Naive thymus-derived CD4-positive, alpha-beta T cell (primary cell): ENCODE results near the gene LAPTM5. TPM values are rescaled to one million over a fixed set of nuclear protein-coding genes. Genes with fewer than 3 reads are reported as not detected.

Source experiments
- ATAC-seq: fragments of 150-1000 bp; cut with Tn5 transposase; 2 replicates; pipeline ENCODE4 v1.10.0; 2021; ENCODE audit warnings: mild to moderate bottlenecking, moderate library complexity
- CTCF ChIA-PET: fragments of 350-600 bp; sonication (Branson Sonifier 250); formaldehyde crosslinking; loops from one replicate; lab custom pipeline; 2021; ENCODE audit warnings: antibody characterized with exemption; lab: Charles Lee
- POLR2A ChIA-PET: fragments of 350-600 bp; sonication (Branson Sonifier 250); formaldehyde crosslinking; loops from one replicate; lab custom pipeline; 2021; ENCODE audit warnings: antibody characterized with exemption, inconsistent platforms; lab: Charles Lee
- DNase-seq, 9 donors: peaks; one replicate each; pipeline versions ENCODE4 v3.0.0 to v3.0.0-alpha.2; 2020 to 2022; ENCODE audit warnings: mixed read lengths in 1 of 9
- H3K27ac ChIP-seq: one replicate; pipeline ENCODE4 v1.7.0; 2013; ENCODE audit warnings: mild to moderate bottlenecking, low read depth, low read length, moderate library complexity
- H3K27me3 ChIP-seq, 2 donors: one replicate each; pipeline ENCODE4 v1.7.0; 2013; ENCODE audit warnings: low read length in 2 of 2, mild to moderate bottlenecking in 2 of 2, moderate library complexity in 2 of 2; ENCODE audit not compliant: control insufficient read depth in 2 of 2, insufficient read depth in 2 of 2
- H3K36me3 ChIP-seq, 3 experiments: 1 replicate in 2 of 3; 2 replicates in 1 of 3; pipeline ENCODE4 v1.7.0; 2013; ENCODE audit warnings: low read length in 3 of 3, mild to moderate bottlenecking in 3 of 3, moderate library complexity in 1 of 3; ENCODE audit not compliant: insufficient read depth in 3 of 3, control insufficient read depth in 2 of 3
- H3K4me1 ChIP-seq, 2 donors: one replicate each; pipeline ENCODE4 v1.7.0; 2013; ENCODE audit warnings: low read length in 2 of 2, mild to moderate bottlenecking in 2 of 2, moderate library complexity in 1 of 2; ENCODE audit not compliant: control insufficient read depth in 2 of 2, insufficient read depth in 2 of 2
- H3K4me3 ChIP-seq: 2 replicates; pipeline ENCODE4 v1.7.0; 2013; ENCODE audit warnings: mild to moderate bottlenecking, low read length
- H3K9me3 ChIP-seq, 3 experiments: 1 replicate in 2 of 3; 2 replicates in 1 of 3; pipeline ENCODE4 v1.7.0; 2013; ENCODE audit warnings: low read length in 3 of 3; ENCODE audit not compliant: control insufficient read depth in 2 of 3
- H3K27ac Mint-ChIP-seq, 9 donors: one replicate each; pipeline ENCODE4 v1.8.0; 2020 to 2022; ENCODE audit warnings: mixed read lengths in 9 of 9, mild to moderate bottlenecking in 8 of 9, moderate library complexity in 5 of 9, inconsistent platforms in 2 of 9
- H3K27me3 Mint-ChIP-seq, 5 donors: one replicate each; pipeline ENCODE4 v1.8.0; 2021 to 2022; ENCODE audit warnings: mixed read lengths in 5 of 5, mild to moderate bottlenecking in 1 of 5
- H3K36me3 Mint-ChIP-seq, 5 donors: one replicate each; pipeline ENCODE4 v1.8.0; 2020 to 2022; ENCODE audit warnings: mixed read lengths in 5 of 5, mild to moderate bottlenecking in 3 of 5, inconsistent platforms in 1 of 5
- H3K4me1 Mint-ChIP-seq, 7 donors: one replicate each; pipeline ENCODE4 v1.8.0; 2020 to 2022; ENCODE audit warnings: mixed read lengths in 7 of 7, mild to moderate bottlenecking in 3 of 7, inconsistent platforms in 1 of 7
- H3K4me3 Mint-ChIP-seq, 10 donors: one replicate each; pipeline ENCODE4 v1.8.0; 2020 to 2022; ENCODE audit warnings: mild to moderate bottlenecking in 10 of 10, mixed read lengths in 10 of 10, moderate library complexity in 6 of 10, inconsistent platforms in 2 of 10
- H3K9me3 Mint-ChIP-seq, 11 donors: one replicate each; pipeline ENCODE4 v1.8.0; 2020 to 2022; ENCODE audit warnings: mixed read lengths in 11 of 11, mild to moderate bottlenecking in 4 of 11, inconsistent platforms in 1 of 11, moderate library complexity in 1 of 11
- intact Hi-C, 2 donors: fragments of 100-400 bp; cut with micrococcal nuclease; formaldehyde crosslinking; loops; one replicate each; pipeline ENCODE4 v1.15.1; 2023
- polyA plus RNA-seq, 2 donors: library from polyadenylated mRNA; unstranded; fragments of 300-500 nt; fragmentation: Illumina TruSeq; gene quantifications; one replicate each; pipeline ENCODE4 v1.2.3, GENCODE V29; 2021
- total RNA-seq, 6 experiments: library from RNA in 5 of 6; stranded (reverse) in 5 of 6; gene quantifications; 1 replicate in 5 of 6; 2 replicates in 1 of 6; pipeline ENCODE4 v1.2.3 and lab custom pipeline; 2021 to 2026

Gene LAPTM5
- total and polyA plus RNA-seq, 7 experiments from 2014 or later = 464 to 783 (median 575) TPM

GRCh38 chr1:30753118-30753517, 4.5 kb downstream of the LAPTM5 start:
- ChIA-PET POLR2A (interaction anchor here (1.2 to 42.4 kb wide), 5 partner anchors 2 to 30 kb away, joined by 3 to 1281 read pairs (median 6); partner anchors contain the start of genes LAPTM5 and MATN1), CTCF (interaction anchor here (0.6 to 12.1 kb wide), 7 partner anchors 7 to 403 kb away, joined by 3 to 133 read pairs (median 8); no protein-coding TSS in a partner anchor)
- ATAC-seq (no peak), DNase-seq (no peak)
- Mint-ChIP-seq H3K27me3 (no peaks in the 10 kb centered on the region), H3K4me3 (peak overlapping the region; percentile 95 to 100 (median 98)), H3K36me3 (peaks cover 0 to 53% (median 18%) of the 10 kb centered on the region in 5 donors), H3K9me3 (no peaks in the 10 kb centered on the region), H3K27ac (peak overlapping the region; percentile 90 to 100 (median 97)), H3K4me1 (peaks cover 58 to 90% (median 80%) of the 10 kb centered on the region in 7 donors)
- Histone ChIP-seq H3K27ac (peak overlapping the region; percentile 98), H3K36me3 (peaks cover 0 to 19% (median 0%) of the 10 kb centered on the region in 3 experiments), H3K4me3 (peak overlapping the region; percentile 80), H3K4me1 (peaks cover 57 to 78% of the 10 kb centered on the region in 2 donors), H3K27me3 (no peaks in the 10 kb centered on the region), H3K9me3 (no peaks in the 10 kb centered on the region)
- intact Hi-C loops = loop anchor here in 1 of 2 donors (10.0 kb wide), 1 partner anchor 312 kb away; the partner anchor contains the start of gene PUM1

- intact Hi-C loops = loop anchor here in 1 of 2 donors (10.0 kb wide), 1 partner anchor 312 kb away; the partner anchor contains the start of gene PUM1
- Mint-ChIP-seq H3K27me3 (no peaks in the 10 kb centered on the region), H3K4me1 (peaks cover 59 to 92% (median 82%) of the 10 kb centered on the region in 7 donors), H3K27ac (peak overlapping the region; percentile 90 to 100 (median 97)), H3K9me3 (no peaks in the 10 kb centered on the region), H3K4me3 (peak overlapping the region; percentile 33 to 100 (median 98)), H3K36me3 (peaks cover 0 to 57% (median 18%) of the 10 kb centered on the region in 5 donors)
- ATAC-seq = no peak
- Histone ChIP-seq H3K36me3 (peaks cover 0 to 23% (median 0%) of the 10 kb centered on the region in 3 experiments), H3K4me3 (peak overlapping the region; percentile 34), H3K27ac (peak overlapping the region; percentile 98), H3K9me3 (no peaks in the 10 kb centered on the region), H3K27me3 (no peaks in the 10 kb centered on the region), H3K4me1 (peaks cover 57 to 79% of the 10 kb centered on the region in 2 donors)
- no peak for DNase-seq
- CTCF ChIA-PET = interaction anchor here (0.6 to 12.1 kb wide), 6 partner anchors 6 to 403 kb away, joined by 3 to 133 read pairs (median 6); no protein-coding TSS in a partner anchor
- POLR2A ChIA-PET = interaction anchor here (1.2 to 42.4 kb wide), 5 partner anchors 3 to 30 kb away, joined by 3 to 1281 read pairs (median 6); partner anchors contain the start of genes LAPTM5 and MATN1
Measured at GRCh38 chr1:30752651-30752908, 5.0 kb downstream of the LAPTM5 start.

GRCh38 chr1:30751830-30752650, 5.5 kb downstream of the LAPTM5 start:
- peak overlapping the region; percentile 90 to 100 (median 97) for H3K27ac Mint-ChIP-seq
- intact Hi-C loops = loop anchor here in 1 of 2 donors (10.0 kb wide), 1 partner anchor 313 kb away; the partner anchor contains the start of gene PUM1
- H3K4me3 ChIP-seq = peak overlapping the region; percentile 34
- H3K4me1 Mint-ChIP-seq = peaks cover 62 to 92% (median 84%) of the 10 kb centered on the region in 7 donors
- H3K36me3 ChIP-seq = peaks cover 0 to 20% (median 0%) of the 10 kb centered on the region in 3 experiments
- H3K27ac ChIP-seq = peak overlapping the region; percentile 98
- H3K27me3 Mint-ChIP-seq = no peaks in the 10 kb centered on the region
- peak overlapping the region; percentile 33 to 100 (median 98) for H3K4me3 Mint-ChIP-seq
- H3K9me3 Mint-ChIP-seq = no peaks in the 10 kb centered on the region
- H3K9me3 ChIP-seq = no peaks in the 10 kb centered on the region
- ATAC-seq (no peak), DNase-seq (no peak)
- H3K4me1 ChIP-seq = peaks cover 63 to 84% of the 10 kb centered on the region in 2 donors
- H3K36me3 Mint-ChIP-seq = peaks cover under 1 to 60% (median 19%) of the 10 kb centered on the region in 5 donors
- ChIA-PET CTCF (interaction anchor here (0.6 to 12.1 kb wide), 7 partner anchors 5 to 404 kb away, joined by 3 to 133 read pairs (median 5); no protein-coding TSS in a partner anchor), POLR2A (interaction anchor here (1.2 to 42.4 kb wide), 4 partner anchors 3 to 28 kb away, joined by 3 to 1281 read pairs (median 644); partner anchors contain the start of genes LAPTM5 and MATN1)
- no peaks in the 10 kb centered on the region for H3K27me3 ChIP-seq

DNA sequence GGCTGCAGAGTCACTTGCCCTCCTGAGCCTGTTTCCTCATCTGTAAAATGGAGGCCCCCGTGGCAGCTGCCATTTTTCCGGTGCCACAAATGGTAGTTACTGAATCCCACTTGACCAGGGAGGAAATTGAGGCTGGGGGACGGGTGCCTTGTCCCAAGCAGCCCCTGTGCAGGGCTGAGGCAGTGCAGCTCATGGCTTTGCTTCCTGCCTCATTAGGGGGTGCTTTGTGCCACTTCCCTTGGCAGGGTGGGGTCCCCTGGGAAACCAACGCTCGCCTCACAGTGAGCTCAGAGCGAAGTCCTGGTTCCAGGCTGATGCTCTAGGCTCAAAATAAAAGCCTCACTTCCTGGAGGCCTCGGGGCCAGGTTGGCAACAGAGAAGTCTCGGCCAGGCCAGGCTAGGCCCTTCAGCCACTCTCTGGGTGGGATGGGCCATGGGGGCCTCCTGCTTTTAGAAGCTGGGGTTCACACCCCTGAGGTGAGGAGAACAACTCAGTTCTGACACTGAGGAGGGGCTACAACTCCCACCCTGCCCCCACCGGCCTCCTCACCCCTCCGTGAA, 6.8 kb downstream of the LAPTM5 start:
- intact Hi-C loops = loop anchor here in 1 of 2 donors (10.0 kb wide), 1 partner anchor 314 kb away; the partner anchor contains the start of gene PUM1
- peak overlapping the region; percentile 90 to 100 (median 97) for H3K27ac Mint-ChIP-seq
- CTCF ChIA-PET = interaction anchor here (0.6 to 12.1 kb wide), 3 partner anchors 7 to 29 kb away, joined by 3 to 133 read pairs (median 99); partner anchors contain the start of gene LAPTM5
- ATAC-seq = no peak
- H3K36me3 Mint-ChIP-seq = peaks cover 0 to 63% (median 23%) of the 10 kb centered on the region in 5 donors
- no peaks in the 10 kb centered on the region for H3K27me3 Mint-ChIP-seq
- no peaks in the 10 kb centered on the region for H3K9me3 ChIP-seq
- peaks cover 75 to 96% of the 10 kb centered on the region in 2 donors for H3K4me1 ChIP-seq
- H3K27ac ChIP-seq = peak overlapping the region; percentile 98
- no peaks in the 10 kb centered on the region for H3K27me3 ChIP-seq
- POLR2A ChIA-PET = interaction anchor here (1.8 to 42.4 kb wide), 3 partner anchors 4 to 29 kb away, joined by 8 to 1281 read pairs (median 1281); partner anchors contain the start of genes LAPTM5 and MATN1
- H3K4me1 Mint-ChIP-seq = peaks cover 66 to 98% (median 95%) of the 10 kb centered on the region in 7 donors
- peaks cover 0 to 17% (median 0%) of the 10 kb centered on the region in 3 experiments for H3K36me3 ChIP-seq
- peak overlapping the region; percentile 82 to 99 (median 96) for H3K4me3 Mint-ChIP-seq
- no peak for DNase-seq
- H3K4me3 ChIP-seq = peak overlapping the region; percentile 50
- H3K9me3 Mint-ChIP-seq = no peaks in the 10 kb centered on the region

- no peaks in the 10 kb centered on the region for H3K27me3 Mint-ChIP-seq
- Histone ChIP-seq H3K4me1 (peaks cover 84 to 99% of the 10 kb centered on the region in 2 donors), H3K4me3 (peak overlapping the region; percentile 50), H3K9me3 (no peaks in the 10 kb centered on the region), H3K27ac (peak overlapping the region; percentile 98), H3K27me3 (no peaks in the 10 kb centered on the region), H3K36me3 (peaks cover 0 to 17% (median 0%) of the 10 kb centered on the region in 3 experiments)
- peak overlapping the region; percentile 82 to 99 (median 96) for H3K4me3 Mint-ChIP-seq
- DNase-seq (peak; percentile 45 to 95 (median 85)), ATAC-seq (peak; percentile 77)
- H3K4me1 Mint-ChIP-seq = peaks cover 65 to 99% (median 95%) of the 10 kb centered on the region in 7 donors
- ChIA-PET POLR2A (interaction anchor here (0.6 to 42.4 kb wide), 4 partner anchors 5 to 1435 kb away, joined by 3 to 1281 read pairs (median 644); partner anchors contain the start of genes LAPTM5 and MATN1), CTCF (interaction anchor here (2.7 to 12.1 kb wide), 3 partner anchors 8 to 31 kb away, joined by 17 to 133 read pairs (median 99); partner anchors contain the start of gene LAPTM5)
- no peaks in the 10 kb centered on the region for H3K9me3 Mint-ChIP-seq
- H3K36me3 Mint-ChIP-seq = peaks cover 0 to 55% (median 19%) of the 10 kb centered on the region in 5 donors
- peak overlapping the region; percentile 90 to 100 (median 97) for H3K27ac Mint-ChIP-seq
- intact Hi-C loops = loop anchor here (1.0 to 10.0 kb wide), 3 partner anchors 7 to 1185 kb away; partner anchors contain the start of genes LAPTM5 (in 2 of the 2), PUM1 (in 2 of the 2) and PTP4A2 (in 1 of the 2)
Measured at GRCh38 chr1:30749691-30750583, 7.6 kb downstream of the LAPTM5 start.
